ENCODE measurements around the gene LDHB.

DNA sequence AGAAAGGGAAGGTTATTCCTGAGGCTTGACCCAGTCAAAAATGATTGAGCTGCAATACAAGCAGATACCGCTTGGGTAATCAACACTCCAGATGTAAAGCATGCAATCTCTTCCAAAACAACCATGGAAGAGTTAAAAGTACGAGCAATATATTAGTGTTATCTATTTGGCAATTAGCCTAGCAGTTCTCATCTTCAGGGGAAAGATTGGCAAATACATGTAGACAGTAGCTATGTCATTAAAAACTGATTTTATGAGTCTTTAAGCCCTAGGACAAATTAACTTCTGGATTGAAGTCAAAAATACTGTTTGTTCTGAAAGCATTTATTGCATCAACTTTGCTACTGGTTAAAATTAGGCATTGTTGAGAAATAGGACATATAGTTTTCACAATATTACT is 43.7 kb downstream of the LDHB start:
- no peak for TF ChIP-seq MTA2 (IDR thresholded peaks at IDR 0.05; ENCODE audit: low read depth)
- TF ChIP-seq, protein P1, sequence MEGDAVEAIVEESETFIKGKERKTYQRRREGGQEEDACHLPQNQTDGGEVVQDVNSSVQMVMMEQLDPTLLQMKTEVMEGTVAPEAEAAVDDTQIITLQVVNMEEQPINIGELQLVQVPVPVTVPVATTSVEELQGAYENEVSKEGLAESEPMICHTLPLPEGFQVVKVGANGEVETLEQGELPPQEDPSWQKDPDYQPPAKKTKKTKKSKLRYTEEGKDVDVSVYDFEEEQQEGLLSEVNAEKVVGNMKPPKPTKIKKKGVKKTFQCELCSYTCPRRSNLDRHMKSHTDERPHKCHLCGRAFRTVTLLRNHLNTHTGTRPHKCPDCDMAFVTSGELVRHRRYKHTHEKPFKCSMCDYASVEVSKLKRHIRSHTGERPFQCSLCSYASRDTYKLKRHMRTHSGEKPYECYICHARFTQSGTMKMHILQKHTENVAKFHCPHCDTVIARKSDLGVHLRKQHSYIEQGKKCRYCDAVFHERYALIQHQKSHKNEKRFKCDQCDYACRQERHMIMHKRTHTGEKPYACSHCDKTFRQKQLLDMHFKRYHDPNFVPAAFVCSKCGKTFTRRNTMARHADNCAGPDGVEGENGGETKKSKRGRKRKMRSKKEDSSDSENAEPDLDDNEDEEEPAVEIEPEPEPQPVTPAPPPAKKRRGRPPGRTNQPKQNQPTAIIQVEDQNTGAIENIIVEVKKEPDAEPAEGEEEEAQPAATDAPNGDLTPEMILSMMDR (IDR thresholded peaks at IDR 0.05 in 2 of 3, conservative IDR thresholded peaks at IDR 0.05 in 1 of 3; ENCODE audit: insufficient read depth in 2 of 3, low read depth in 1 of 3, low read length in 3 of 3), result no peak
- TF ChIP-seq JUN (IDR thresholded peaks at IDR 0.05; ENCODE audit: borderline replicate concordance, low read depth, low read length), result no peak
- no peak for TF ChIP-seq JUN (CRISPR knock-in tag; IDR thresholded peaks at IDR 0.05; ENCODE audit: borderline replicate concordance)
- no peak for TF ChIP-seq BRCA1 (IDR thresholded peaks at IDR 0.05)
- TF ChIP-seq BRCA1 (CRISPR knock-in tag; IDR thresholded peaks at IDR 0.05), result no peak
- no peak for TF ChIP-seq ZNF695 (CRISPR knock-in tag; IDR thresholded peaks at IDR 0.05)
- TF ChIP-seq TAF1 (IDR thresholded peaks at IDR 0.05; ENCODE audit: control insufficient read depth, extremely low read depth, insufficient read depth, low read length, severe bottlenecking), result no peak
- TF ChIP-seq SIRT6 (IDR thresholded peaks at IDR 0.05; ENCODE audit: low read depth, low read length), result no peak
- no peak for TF ChIP-seq CHD2 (IDR thresholded peaks at IDR 0.05; ENCODE audit: low read depth, low read length)
- TF ChIP-seq TBP (optimal IDR thresholded peaks at IDR 0.05; ENCODE audit: low read depth, low read length), result no peak

Measured in K562 (cell line).